ENCODE measurements around the gene COMP.

The COMP gene

DNA sequence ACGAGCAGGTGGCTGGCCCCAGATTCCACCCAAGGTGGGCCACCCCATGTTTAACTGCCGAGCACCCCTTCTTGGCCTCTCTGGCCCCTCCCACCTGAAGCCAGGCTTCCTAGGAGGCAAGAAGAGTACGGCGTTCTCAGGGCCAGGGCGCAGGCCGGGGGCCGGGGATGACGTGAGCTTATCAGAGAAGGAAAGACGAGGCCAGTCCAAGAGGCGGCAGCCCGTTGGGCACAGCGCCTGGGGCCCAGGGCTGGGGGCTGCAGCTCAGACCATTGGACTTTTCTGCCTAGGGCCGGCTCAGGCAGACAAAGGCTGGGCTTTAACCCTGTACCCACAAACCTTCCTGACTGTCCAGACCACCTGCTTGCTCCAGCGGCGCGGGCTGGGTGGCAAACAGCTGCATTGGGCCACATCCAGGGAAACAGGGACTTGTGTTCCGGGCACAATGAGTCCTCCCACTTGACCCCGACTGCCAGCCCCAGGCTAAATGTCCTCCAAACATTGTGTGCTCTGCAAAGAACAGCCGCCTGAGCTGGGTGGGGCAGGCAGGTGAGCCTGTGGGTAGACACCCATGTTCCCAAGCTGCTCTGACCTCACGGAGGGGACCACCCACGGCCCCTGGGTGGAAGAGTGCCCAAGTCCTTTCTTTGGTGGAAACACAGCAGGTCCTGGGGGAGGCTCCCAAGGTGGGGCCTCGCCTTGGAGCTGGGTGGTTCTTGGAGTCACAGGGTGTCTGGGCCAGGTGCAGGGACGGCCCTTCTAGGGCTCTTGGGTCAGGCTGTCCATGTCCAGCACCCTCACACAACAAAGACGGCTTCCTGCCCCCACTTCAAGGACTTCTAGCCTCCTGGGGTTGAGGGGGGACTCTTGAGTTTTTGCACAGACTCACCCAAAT lies 21.9 kb downstream of the COMP start:
- DNase-seq: no peak

DNA sequence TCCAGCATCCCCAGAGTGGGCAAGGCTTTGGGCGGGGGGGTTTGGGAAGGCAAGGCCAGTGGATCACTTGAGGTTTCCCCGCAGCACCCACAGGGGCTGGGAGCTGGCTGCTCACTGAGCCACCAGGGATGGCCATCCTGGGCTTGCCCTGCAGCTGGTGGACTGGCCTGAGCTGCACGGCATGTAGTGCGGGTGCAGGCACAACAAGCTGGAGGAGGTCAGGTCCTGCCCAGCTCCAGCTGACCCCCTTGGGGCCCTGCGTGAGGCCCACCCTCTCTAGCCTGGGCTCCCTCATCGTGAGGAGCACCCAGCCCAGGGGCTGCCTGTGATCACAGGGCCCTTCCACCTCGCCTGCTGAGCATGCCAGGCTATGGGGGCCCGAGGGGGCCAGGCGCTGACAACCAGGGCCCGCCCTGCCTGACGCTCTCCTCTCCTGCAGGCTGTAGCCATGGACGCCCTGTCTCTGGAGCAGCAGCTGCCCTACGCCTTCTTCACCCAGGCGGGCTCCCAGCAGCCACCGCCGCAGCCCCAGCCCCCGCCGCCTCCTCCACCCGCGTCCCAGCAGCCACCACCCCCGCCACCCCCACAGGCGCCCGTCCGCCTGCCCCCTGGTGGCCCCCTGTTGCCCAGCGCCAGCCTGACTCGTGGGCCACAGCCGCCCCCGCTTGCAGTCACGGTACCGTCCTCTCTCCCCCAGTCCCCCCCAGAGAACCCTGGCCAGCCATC lies 22.9 kb downstream of the COMP start:
- no peak for DNase-seq

DNA sequence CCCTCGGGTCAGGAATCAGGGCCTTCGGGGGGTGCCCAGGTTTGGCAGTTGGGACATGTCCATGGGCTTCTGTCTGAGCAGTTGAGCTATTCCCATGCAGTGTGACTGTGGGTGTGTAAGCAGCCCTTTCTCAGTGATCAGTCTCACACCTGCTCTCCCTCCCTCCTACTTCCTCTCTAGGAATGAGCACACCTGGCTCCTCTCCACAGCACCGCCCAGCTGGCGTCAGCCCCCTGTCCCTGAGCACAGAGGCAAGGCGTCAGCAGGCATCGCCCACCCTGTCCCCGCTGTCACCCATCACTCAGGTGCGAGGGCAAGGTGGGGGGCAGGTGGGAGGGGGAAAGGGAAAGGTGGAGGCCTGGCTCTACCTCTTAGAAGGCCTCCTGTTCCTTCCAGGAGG lies 25.9 kb downstream of the COMP start:
- no peak for DNase-seq

DNA sequence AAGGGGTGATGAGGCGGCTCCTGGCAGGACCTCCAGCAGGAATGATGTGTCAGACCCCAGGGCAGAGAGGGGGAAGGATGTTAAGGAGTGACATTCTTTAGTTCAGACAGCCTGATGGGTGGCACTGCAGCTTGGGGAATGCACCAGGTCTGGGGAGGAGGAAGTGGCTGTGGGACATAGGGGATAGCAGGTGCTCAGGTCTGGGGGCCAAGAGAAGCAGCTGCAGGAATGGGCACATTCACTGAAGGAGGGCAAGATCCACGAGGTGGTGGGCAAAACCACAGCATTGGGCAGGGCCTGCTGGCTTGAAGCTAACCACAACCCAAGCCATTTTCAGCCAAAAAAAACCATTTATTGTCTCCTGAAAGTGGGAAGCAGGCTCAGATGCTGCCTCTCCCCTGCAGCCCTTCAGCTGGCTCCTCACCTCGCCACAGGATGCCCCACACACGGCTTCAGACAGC lies 26.5 kb downstream of the COMP start:
- DNase-seq: no peak

DNA sequence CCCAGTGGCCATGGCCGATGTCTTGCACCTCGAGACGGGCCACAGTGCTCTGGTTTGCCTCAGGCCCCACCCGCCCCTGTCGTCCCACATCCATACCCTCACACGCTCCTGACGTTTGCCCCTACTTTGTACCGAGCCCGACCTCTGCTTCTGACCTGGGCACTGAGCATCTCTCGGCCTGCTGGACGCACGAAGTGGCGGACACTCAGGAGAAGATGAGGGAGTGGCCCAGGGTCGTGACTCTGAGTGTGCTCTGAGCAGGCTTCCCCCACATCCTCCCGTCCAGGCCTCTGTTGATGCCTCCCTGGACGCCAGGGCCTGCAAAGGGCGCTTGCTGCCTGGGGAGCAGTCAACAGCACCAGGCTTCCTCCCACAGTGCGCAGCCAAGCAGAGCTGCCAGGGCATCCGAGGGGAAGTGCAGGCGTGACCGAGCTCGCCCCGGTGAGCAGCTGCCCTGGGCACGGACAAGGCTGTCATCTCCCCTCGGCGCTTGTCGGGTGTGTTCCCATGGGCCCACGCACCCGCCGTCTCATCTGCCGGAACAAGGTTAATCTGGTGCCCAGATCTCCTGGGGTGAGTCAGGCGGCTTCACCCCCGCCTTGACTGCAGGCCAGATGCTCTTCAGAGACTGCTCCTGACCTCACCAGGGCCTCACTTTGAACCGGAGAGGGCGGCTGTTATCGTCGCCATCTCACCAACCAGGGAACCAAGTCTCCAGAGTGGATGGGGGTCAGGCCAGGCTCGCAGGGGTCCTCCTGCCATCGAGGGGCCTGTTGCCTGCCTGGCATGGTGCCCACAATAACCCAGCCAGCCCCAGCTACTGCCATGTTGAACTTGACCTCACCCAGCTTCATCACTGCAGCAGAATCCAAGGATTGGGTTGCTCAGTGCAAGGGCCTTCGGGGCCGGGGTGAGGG lies 27.2 kb downstream of the COMP start:
- peak; percentile 90 for DNase-seq

DNA sequence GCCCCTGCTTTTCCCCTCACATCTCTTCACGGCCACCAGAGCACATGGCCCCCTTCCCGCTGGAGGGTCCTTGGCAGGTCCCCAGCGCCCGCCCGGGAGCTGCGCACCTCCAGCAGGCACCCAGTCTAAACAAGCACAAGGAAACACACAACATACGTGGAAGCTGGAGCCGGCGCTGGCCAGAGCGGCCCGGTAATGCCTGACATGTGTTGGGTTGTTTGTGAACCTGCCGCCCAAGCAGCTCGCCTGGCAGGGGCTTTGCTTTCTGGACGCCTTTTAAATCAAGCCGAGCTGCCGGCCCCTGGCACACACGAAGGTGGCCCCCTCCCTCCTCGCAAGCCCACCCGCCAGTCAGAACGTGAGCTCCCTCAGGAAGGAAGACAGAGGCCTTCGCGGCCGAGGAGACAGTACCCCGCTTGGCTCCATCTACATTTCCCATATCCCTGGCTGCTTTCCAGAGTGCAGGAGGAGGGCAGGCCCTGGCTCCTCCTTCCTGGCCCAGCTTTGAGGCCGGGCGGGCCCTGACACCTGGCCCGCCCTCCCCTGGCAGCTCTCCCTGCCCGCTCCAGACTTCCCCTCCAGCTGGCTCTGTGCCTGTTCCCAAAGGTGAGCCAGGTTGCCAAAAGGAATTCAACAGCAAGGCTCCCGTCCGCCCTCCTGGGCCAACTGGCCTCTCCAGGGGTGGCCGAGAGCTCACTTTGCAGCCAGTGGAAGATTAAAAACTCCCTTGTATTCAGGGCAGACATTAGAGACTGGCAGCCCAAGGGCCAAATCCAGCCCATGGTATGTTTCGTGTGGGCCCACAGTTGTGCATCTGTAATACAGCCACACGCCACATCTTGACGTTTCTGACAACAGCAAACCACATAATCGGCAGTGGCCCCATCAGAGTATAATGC lies 28.7 kb downstream of the COMP start:
- DNase-seq: peak; percentile 60

DNA sequence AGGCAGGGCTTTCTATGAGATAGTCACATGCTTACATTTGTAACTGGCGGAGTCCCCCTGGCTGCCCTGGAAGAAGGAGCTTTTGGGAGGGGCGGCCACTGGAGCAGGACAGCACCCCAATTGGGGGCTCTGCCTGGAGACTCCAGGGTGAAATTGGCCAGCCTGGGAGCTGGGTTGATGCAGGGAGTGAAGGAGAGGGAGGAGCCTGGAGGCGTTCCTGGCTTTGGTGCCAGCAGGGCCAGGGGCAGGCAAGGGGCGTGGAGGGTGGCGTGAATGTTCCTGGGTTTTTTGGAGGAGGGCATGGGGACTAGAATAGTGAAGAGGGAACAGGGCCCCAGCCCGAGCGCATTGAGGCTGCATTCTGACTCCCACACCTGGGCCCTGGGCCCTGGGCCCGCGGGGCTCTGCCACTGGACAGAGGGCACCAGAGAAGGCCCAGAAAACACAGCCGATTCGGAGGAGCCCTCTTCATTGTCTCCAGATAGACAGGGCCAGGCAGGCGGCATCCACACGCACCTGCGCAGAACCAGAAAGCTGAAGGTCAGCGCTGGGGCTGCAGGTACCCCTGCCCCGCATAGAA lies 29.5 kb downstream of the COMP start:
- no peak for DNase-seq

DNA sequence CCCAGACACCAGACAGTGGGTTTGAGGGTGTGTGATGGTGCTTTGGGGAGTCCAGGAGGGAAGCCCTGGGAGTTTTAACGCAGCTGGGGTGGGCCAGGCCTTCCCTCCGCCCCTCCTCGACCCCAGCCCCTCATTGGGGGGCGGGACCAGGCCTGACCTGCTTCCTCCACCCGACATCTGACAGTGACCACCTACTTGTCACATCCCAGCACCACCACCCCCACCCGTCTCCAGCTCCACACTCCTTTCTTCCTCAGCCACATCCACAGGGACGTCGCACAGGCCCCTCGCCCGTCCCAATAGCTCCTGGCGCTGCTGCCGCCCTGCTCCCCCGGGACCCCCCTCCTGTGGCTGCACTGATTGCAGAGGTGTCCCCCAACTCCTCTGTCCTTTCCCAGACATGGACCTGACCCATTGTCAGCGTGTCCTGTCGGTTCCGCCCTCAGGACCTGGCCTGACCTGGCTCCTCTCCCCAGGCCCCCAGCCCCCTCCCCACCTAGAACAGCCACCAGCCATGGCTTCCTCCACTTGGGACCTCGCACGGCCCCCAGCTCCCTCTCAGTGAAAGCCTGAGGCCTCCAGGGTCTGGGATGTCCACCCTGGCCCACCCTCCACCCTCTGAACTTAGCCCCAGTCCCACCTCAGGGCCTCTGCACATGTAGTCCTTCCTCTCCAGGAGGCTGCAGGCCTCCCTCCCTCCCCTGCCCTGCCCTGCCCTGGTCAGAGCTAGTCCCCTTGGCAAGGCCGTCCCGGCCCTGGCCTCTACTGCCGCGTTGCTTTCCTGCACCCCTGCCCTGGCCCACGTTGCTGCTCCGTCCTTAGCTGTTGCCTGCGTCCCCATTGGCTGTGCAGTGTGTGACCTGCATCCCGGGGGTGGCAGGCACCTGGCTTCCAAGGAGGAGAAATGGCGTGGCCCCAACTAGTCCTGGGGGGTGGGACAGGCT lies 30.4 kb downstream of the COMP start:
- no peak for DNase-seq

DNA sequence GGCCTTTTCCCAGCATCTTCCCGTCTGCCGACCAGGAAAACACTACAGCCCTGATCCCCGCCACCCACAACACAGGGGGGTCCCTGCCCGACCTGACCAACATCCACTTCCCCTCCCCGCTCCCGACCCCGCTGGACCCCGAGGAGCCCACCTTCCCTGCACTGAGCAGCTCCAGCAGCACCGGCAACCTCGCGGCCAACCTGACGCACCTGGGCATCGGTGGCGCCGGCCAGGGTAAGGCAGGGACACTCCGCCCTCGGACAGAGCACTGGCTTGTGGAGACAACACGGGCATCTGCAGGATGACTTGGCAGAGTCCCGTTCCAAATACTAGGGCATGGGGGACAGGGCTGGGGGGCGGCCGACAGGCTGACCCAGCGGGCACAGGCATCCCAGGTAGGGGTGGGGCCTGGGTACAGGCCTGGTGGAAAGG lies 31.1 kb downstream of the COMP start:
- DNase-seq: no peak

DNA sequence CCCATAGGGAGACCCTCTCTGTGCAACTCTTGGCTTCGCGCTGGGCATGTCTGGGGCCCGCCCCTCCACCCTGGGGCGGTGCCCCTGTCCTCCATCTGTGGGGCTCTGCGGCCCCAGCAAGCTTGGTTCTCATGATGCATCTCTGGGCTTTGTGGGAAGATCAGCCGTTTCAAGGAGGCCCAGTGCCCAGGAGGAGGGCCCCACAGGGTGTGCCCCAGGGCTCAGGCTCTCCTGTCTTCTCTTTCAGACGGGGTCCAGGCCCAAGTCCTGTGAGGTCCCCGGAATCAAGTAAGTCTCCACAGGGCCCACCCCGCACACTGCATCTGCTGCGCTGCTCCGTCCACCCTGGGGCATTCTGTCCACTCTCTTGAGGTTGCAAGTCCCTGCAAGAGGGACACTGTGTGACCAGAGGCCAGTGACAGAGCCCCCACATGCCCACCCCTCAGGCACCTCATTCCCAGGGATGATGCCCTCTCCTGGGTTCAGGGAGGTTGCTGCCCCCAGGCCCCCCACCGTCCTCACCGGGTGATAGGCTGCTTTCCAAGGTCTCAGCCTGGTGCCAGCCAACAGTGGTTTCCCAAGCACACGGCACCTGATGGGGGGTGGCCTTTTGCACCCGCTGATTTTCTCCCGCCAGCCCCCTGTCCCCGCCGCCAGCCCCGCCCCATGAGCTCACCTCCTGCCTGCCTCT lies 31.7 kb downstream of the COMP start:
- DNase-seq: no peak

DNA sequence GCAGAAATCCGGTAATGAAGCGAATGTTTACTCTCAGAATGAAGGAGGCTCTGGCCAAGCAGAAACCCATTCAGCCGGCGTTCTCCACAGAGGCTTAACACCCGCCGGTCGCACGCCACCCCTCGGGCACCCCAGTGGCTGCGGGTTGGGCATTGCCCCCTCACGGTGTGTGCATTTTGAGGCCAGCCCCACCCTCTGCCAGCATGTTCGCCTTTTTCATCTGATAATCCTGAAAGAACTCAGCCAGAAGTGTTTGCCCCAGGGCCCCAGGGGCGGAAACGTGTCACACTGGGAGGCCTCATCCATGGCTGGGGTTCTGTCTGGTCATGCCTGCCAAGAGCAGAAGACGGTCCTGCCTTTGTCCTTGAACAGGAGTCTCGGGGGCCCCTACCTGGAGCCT lies 34.2 kb downstream of the COMP start:
- no peak for DNase-seq

DNA sequence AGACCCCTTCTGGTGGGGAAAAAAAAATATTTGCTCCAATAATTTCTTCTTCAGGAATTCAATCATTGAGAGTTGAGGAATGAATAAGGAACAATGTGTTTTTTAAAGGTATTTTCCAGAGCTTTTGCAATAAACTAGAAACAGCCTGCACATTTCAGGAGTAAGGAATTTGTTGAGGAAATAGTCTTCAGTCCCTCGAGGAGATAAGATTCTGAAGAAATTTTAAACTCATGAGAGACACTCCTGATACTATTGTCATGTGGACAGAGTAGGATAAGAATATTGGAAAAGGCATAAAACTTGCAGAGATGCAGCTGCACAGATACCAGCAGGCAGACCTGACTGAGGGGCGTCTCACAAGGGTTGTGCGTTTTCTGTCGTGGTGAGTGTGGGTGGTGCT lies 36.6 kb downstream of the COMP start:
- DNase-seq: no peak

DNA sequence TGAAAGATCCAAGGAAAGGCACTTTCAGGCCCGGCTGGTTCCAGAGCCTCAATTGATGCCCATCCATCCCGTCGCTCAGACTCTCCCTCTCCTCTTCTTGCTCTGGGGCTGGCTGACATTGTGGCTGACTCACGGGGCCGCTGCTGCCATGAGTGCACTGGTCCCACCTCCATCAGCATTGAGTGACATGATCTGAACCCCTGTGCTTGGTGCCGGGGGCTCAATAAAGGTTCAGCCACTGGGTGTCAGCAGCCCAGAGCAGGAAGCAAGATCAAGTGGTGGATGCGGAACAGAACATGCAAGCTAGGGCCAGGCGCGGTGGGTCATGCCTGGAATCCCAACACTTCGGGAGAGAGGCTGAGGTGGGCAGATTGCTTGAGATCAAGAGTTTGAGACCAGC lies 39.5 kb downstream of the COMP start:
- DNase-seq: no peak

DNA sequence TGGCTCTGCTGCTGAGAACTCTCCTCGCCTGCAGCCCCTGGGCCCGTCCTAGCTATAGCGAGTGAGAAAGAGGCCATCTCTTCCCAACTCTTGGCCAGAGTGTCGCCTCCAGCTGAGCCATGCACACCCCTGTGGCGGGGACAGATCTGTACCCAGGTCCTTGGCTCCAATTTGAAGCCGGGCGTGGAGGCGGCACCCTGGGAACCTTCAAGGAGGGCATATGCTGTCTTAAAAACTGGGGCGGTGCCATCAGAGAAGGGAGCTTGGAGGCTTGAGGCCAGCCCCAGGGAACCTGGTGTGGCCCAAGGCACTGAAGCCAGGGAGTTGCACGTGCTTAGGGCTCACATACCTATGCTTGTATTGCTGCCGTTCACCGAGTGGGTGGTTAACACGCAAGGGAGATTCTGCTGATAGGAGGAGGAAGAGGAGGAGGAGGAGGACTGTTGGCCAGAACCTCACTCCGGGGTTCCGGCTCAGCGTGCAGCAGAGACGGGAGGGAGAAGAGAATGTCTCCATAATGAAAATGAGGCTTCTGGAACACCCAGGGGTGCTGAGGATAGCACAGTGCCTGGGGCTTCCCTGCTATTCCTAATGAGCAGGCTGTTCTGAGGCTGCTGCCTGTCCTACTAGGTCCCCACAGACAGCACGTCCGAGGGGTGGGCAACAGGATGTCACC lies 40.7 kb downstream of the COMP start:
- no peak for DNase-seq

DNA sequence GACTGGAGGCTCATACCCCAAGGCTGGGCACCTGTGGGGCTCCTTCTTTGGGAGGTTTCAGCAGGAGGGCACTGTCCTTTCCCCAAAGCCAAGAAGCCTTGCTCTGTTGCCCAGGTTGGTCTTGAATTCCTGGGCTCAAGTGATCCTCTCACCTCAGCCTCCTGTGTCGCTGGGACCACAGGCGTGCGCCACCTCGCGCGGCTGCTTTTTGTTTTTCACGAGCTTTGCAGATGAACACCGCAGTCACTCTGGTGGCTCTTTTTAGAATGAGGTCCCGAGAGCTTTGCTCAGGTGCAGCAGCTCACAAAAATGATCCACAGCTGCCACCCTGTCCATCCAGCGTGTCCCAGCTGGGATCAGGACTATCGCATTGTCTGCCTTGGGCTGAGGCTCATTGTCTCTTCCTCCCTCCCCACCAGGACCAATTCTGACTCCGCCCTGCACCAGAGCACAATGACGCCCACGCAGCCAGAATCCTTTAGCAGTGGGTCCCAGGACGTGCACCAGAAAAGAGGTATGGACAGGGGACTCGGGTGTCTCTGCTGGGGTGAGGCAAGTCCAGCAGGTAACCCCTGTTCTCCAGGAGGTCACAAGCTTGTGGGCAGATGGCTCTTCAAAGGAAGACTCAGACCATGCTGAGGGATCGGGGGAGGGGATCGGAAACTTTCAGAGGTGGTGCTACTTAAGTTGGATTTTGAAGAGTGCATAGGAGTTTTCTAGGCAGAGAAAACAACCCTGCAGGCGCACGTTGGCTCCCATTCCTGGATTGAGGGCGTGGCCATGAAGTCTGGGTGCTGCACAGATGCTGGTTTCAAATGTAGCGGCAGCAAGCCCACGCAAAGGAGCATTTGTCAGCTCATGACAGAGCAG lies 41.5 kb downstream of the COMP start:
- DNase-seq: no peak

DNA sequence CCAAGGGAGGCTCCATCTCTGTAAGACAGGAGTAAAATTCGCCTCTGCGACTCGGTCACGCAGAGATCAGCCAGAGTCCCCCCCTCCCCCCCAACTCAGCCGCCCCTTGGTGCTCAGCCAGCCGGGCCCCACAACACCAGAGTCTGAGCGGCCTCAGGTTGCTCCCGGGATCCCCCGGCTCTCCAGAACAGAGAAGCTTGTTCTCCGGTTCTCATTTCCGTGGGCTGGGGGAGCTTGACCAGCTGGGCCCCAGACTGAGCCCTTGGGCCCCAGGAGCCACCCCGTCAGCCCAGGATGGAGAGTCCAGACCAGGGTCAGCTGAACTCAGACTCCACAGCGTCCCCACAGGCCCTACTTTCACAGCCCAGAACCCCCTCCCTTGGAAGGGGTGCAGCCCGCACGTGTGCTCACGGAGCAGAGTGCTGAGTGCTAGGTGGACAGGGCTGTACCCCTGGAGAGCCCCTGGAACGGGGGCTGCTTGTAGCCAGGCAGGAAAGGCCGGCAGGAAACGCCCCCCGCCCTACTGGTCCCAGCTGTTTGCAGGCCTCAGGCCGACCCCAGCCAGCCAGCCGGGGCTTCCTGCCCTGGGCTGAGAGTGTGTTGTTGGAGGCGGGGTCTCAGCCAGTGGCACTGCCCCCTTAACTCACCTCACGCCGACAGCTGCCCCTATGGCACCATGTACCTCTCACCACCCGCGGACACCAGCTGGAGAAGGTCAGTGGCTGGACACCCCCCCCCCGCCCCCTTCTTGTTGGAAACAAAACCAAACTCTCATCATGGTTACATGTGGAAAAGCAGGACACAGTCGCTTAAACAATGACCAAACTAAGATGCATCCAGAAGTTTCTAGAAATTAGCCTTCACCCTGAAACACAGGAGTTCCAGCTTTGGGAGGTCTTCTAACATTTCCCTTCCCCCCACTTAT lies 44.4 kb downstream of the COMP start:
- DNase-seq: no peak

DNA sequence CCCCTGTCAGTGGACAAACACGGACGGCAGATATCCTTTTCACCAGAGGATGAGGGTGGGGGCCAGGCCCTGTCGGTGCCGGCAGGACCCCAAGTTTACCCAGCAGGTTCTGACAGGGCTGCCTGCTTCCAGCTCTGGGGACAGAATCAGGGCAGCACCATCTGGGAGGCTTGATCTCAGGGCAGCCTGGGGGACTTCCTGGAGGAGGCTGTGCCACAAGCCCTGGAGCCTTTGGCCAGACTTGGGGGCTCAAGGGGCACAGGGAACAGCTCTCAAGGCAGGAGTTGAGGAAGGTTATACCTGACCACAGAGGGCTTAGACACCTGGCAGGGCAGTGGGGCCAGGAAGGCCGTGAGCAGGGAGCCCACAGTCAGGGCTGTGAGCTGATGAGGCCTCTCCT lies 45.2 kb downstream of the COMP start:
- no peak for DNase-seq

All from kidney glomerular epithelial cell (primary cell).